ENCODE measurements around the gene PRR36. TPM values are rescaled to one million over a fixed set of nuclear protein-coding genes. Genes with fewer than 3 reads are reported as not detected.

The PRR36 gene
- total RNA-seq, 2 experiments from 2014 or later: 0.17 TPM; not detected in 1

GRCh38 chr19:7869453-7869909 is 4.7 kb downstream of the PRR36 start:
- TF ChIP-seq, protein P1, sequence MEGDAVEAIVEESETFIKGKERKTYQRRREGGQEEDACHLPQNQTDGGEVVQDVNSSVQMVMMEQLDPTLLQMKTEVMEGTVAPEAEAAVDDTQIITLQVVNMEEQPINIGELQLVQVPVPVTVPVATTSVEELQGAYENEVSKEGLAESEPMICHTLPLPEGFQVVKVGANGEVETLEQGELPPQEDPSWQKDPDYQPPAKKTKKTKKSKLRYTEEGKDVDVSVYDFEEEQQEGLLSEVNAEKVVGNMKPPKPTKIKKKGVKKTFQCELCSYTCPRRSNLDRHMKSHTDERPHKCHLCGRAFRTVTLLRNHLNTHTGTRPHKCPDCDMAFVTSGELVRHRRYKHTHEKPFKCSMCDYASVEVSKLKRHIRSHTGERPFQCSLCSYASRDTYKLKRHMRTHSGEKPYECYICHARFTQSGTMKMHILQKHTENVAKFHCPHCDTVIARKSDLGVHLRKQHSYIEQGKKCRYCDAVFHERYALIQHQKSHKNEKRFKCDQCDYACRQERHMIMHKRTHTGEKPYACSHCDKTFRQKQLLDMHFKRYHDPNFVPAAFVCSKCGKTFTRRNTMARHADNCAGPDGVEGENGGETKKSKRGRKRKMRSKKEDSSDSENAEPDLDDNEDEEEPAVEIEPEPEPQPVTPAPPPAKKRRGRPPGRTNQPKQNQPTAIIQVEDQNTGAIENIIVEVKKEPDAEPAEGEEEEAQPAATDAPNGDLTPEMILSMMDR (conservative IDR thresholded peaks at IDR 0.05; ENCODE audit: low read length): peak; percentile 56; the same call in 1 of the 2 replicates
- no peak for TF ChIP-seq EZH2phosphoT487 (IDR thresholded peaks at IDR 0.05; ENCODE audit: borderline replicate concordance, low read depth, low read length)
- no TSS peak for BruUV-seq (replicated peaks)
- peak overlapping the region; percentile 84 for H3K4me2 ChIP-seq (ENCODE audit: low read length)
- H3K4me1 ChIP-seq (ENCODE audit: insufficient read depth, low read length, poor library complexity, severe bottlenecking): peaks cover 40% of the 10 kb centered on the region
- DNase-seq (ENCODE audit: low spot score): peak; percentile 75
- H3K9me2 ChIP-seq (ENCODE audit: insufficient read depth, low read length): no peaks in the 10 kb centered on the region
- H4K20me1 ChIP-seq (ENCODE audit: insufficient read depth, low read length): no peaks in the 10 kb centered on the region
- intact Hi-C loops (cut with micrococcal nuclease; ENCODE audit: unreplicated experiment): no loop called here
- peak overlapping the region; percentile 65 for H3K4me3 ChIP-seq (ENCODE audit: low read depth, low read length, poor library complexity, severe bottlenecking)
- POLR2A ChIA-PET: interaction anchor here (1.2 kb wide), 1 partner anchor 51 kb away, joined by 3 read pairs; the partner anchor contains the start of gene SNAPC2
- CTCF ChIA-PET (ENCODE audit: unreplicated experiment): interaction anchor here (0.6 to 1.8 kb wide), 8 partner anchors 12 to 66 kb away, joined by 3 to 6 read pairs (median 3); partner anchors contain the start of gene SNAPC2
- no peaks in the 10 kb centered on the region for H3K9me3 ChIP-seq (ENCODE audit: low read length)
- H2AFZ ChIP-seq (ENCODE audit: low read length): no peak overlapping the region
- H3K36me3 ChIP-seq (ENCODE audit: insufficient read depth, low read length): no peaks in the 10 kb centered on the region
- H3K27ac ChIP-seq (ENCODE audit: low read depth, low read length, poor library complexity, severe bottlenecking): no peak overlapping the region
- H3K79me2 ChIP-seq (ENCODE audit: insufficient read depth, low read depth, low read length): no peaks in the 10 kb centered on the region

DNA sequence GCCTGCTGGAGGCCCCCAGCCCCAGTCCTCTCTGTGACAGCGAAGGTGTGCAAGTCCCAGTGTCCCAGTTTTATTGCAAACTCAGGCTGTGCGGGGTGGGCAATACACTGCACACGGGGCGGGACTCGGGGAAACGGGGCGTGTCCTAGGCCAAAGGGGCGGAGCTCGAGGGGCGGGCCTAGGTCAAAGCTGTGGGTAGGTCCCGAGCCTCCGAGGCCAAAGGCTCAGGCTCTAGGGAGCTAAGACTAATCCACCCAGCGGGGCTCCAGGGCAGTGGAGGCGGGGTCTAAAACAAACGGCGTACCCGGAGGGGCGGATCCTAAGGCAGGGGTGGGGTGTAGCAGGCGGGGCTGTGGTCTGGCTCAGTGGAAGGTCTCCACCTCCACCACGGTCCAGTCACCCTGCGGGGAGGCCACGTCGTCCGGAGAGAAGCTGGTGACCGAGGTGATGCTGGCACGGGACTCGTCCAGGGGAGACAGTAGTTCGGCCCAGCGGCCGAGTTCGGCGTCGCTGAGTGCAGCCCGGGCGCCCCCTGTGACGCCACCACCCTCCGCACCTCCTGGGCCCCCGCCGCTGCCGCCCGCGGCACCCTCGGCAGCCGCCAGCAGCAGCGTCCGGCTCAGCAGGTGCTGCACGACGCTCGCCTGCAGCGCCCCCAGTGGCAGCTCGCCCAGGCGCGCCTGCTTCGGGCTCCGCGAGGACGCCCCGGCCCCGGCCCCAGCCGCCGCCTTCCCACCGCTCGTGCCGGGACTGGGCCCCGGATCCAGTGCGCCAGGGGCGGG is 5.3 kb downstream of the PRR36 start:
- no peak overlapping the region for H3K27ac ChIP-seq (ENCODE audit: low read depth, low read length, poor library complexity, severe bottlenecking)
- DNase-seq (ENCODE audit: low spot score): peak; percentile 92
- intact Hi-C loops (cut with micrococcal nuclease; ENCODE audit: unreplicated experiment): no loop called here
- H3K36me3 ChIP-seq (ENCODE audit: insufficient read depth, low read length): no peaks in the 10 kb centered on the region
- H3K9me3 ChIP-seq (ENCODE audit: low read length): no peaks in the 10 kb centered on the region
- H3K9me2 ChIP-seq (ENCODE audit: insufficient read depth, low read length): no peaks in the 10 kb centered on the region
- H3K4me2 ChIP-seq (ENCODE audit: low read length): peak overlapping the region; percentile 84
- H3K79me2 ChIP-seq (ENCODE audit: insufficient read depth, low read depth, low read length): no peaks in the 10 kb centered on the region
- POLR2A ChIA-PET: interaction anchor here (0.6 to 1.2 kb wide), 2 partner anchors 52 to 1466 kb away, joined by 3 read pairs; partner anchors contain the start of gene SNAPC2
- H2AFZ ChIP-seq (ENCODE audit: low read length): peak overlapping the region; percentile 17; the same call in 1 of the 2 replicates
- peaks cover 40% of the 10 kb centered on the region for H3K4me1 ChIP-seq (ENCODE audit: insufficient read depth, low read length, poor library complexity, severe bottlenecking)
- BruUV-seq (replicated peaks): no TSS peak
- TF ChIP-seq, protein P1 (conservative IDR thresholded peaks at IDR 0.05; ENCODE audit: low read length): peak; percentile 81
- TF ChIP-seq EZH2phosphoT487 (IDR thresholded peaks at IDR 0.05; ENCODE audit: borderline replicate concordance, low read depth, low read length): no peak
- no peaks in the 10 kb centered on the region for H4K20me1 ChIP-seq (ENCODE audit: insufficient read depth, low read length)
- H3K4me3 ChIP-seq (ENCODE audit: low read depth, low read length, poor library complexity, severe bottlenecking): peak overlapping the region; percentile 65
- CTCF ChIA-PET (ENCODE audit: unreplicated experiment): interaction anchor here (1.0 to 1.8 kb wide), 4 partner anchors 11 to 52 kb away, joined by 3 to 6 read pairs (median 4); partner anchors contain the start of gene SNAPC2

Measured in OCI-LY7 (cell line).